Esophagus squamous epithelium (tissue), 4 donors: ENCODE data around the gene LARGE1.

Experiments used
- POLR2A ChIP-seq, 4 donors: fragments of 450-650 bp; IDR thresholded peaks; one replicate each; pipeline ENCODE4 v1.6.1; 2017; ENCODE audit warnings: antibody characterized with exemption in 4 of 4, mild to moderate bottlenecking in 4 of 4, moderate library complexity in 3 of 4
- TF ChIP-seq, protein P1 (sequence below), 6 experiments: fragments of 450-650 bp in 4 of 6; fragments of 200-600 bp in 2 of 6; sonication (generic) in 2 of 6; IDR thresholded peaks; one replicate each; pipeline ENCODE4 v1.5.1; 2016 to 2019; ENCODE audit warnings: antibody characterized with exemption in 6 of 6, mild to moderate bottlenecking in 4 of 6, moderate library complexity in 4 of 6

DNA sequence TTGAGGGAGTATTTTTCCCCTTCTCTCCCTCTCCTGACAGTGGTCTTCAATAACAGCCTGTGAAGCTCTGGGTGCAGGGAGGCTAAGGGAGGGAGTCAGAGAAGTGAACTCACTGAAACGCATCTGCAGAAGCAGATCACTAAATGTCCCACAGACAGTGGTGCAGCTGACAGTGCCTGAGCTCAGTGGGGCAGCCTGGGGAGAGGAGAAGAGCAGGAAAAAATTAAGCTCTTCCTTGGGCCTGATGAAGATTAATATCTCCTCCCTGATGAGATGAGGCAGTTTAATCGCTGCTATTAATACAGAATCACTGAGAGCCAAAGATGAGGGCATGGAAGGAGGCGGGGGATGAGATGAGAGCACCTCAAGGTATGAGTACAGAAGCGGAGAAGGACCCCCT lies 180.8 kb downstream of the LARGE1 start:
- TF ChIP-seq, protein P1, sequence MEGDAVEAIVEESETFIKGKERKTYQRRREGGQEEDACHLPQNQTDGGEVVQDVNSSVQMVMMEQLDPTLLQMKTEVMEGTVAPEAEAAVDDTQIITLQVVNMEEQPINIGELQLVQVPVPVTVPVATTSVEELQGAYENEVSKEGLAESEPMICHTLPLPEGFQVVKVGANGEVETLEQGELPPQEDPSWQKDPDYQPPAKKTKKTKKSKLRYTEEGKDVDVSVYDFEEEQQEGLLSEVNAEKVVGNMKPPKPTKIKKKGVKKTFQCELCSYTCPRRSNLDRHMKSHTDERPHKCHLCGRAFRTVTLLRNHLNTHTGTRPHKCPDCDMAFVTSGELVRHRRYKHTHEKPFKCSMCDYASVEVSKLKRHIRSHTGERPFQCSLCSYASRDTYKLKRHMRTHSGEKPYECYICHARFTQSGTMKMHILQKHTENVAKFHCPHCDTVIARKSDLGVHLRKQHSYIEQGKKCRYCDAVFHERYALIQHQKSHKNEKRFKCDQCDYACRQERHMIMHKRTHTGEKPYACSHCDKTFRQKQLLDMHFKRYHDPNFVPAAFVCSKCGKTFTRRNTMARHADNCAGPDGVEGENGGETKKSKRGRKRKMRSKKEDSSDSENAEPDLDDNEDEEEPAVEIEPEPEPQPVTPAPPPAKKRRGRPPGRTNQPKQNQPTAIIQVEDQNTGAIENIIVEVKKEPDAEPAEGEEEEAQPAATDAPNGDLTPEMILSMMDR (IDR thresholded peaks at IDR 0.05), result no peak
- no peak for TF ChIP-seq POLR2A (IDR thresholded peaks at IDR 0.05)
